Neural cell (in vitro differentiated cells): Measurements from ENCODE around the gene BTBD9. TPM values are rescaled to one million over a fixed set of nuclear protein-coding genes. Genes with fewer than 3 reads are reported as not detected.
A peak's percentile ranks its signal among the peaks of the same experiment; 100 is the strongest.

ENCODE experiments used
- H2AFZ ChIP-seq: fragments of 200-600, 300-800 bp; sonication (generic), shearing (Covaris generic); 2 replicates; pipeline ENCODE4 v1.6.0; 2014; ENCODE audit warnings: low read depth, mild to moderate bottlenecking, antibody characterized with exemption, low read length, moderate library complexity
- H3F3A ChIP-seq: fragments of 200-600 bp; shearing (Covaris generic); 2 replicates; pipeline ENCODE4 v1.6.1; 2016; ENCODE audit warnings: mild to moderate bottlenecking, moderate library complexity, mixed read lengths, antibody characterized with exemption, low read length; ENCODE audit not compliant: insufficient read depth, poor library complexity, severe bottlenecking
- H3K27ac ChIP-seq: fragments of 200-600, 300-800 bp; sonication (generic), shearing (Covaris generic); 2 replicates; pipeline ENCODE4 v1.5.1; 2014; ENCODE audit warnings: mild to moderate bottlenecking, low read length, moderate library complexity
- H3K27me3 ChIP-seq: fragments of 300-800, 200-600 bp; sonication (generic), shearing (Covaris generic); 2 replicates; pipeline ENCODE4 v1.6.0; 2014; ENCODE audit warnings: mild to moderate bottlenecking, low read depth, low read length, moderate library complexity; ENCODE audit not compliant: insufficient read depth
- H3K36me3 ChIP-seq: fragments of 300-800, 200-600 bp; sonication (generic), shearing (Covaris generic); 2 replicates; pipeline ENCODE4 v1.5.1; 2014; ENCODE audit warnings: mild to moderate bottlenecking, antibody characterized with exemption, low read length, moderate library complexity; ENCODE audit not compliant: insufficient read depth
- H3K4me2 ChIP-seq: fragments of 300-800, 200-600 bp; sonication (generic), shearing (Covaris generic); 2 replicates; pipeline ENCODE4 v1.6.0; 2014; ENCODE audit warnings: mild to moderate bottlenecking, low read length
- H3K4me3 ChIP-seq: fragments of 300-800, 200-600 bp; sonication (generic), shearing (Covaris generic); 2 replicates; pipeline ENCODE4 v1.5.1; 2014; ENCODE audit warnings: mild to moderate bottlenecking, low read length, moderate library complexity
- H3K79me2 ChIP-seq: fragments of 200-600 bp; shearing (Covaris generic); replicated peaks from 2 replicates; pipeline ENCODE4 v1.6.0; 2014; ENCODE audit warnings: mild to moderate bottlenecking, low read length, moderate library complexity; ENCODE audit not compliant: insufficient read depth
- H3K9ac ChIP-seq: fragments of 300-800, 200-600 bp; sonication (generic), shearing (Covaris generic); 2 replicates; pipeline ENCODE4 v1.6.1; 2016; ENCODE audit warnings: mild to moderate bottlenecking, low read length, mixed read lengths
- H3K9me2 ChIP-seq: fragments of 200-600 bp; shearing (Covaris generic); 2 replicates; pipeline ENCODE4 v1.6.1; 2016; ENCODE audit warnings: mild to moderate bottlenecking, low read length, mixed read lengths; ENCODE audit not compliant: insufficient read depth
- H3K9me3 ChIP-seq: fragments of 200-600, 300-800 bp; sonication (generic), shearing (Covaris generic); 2 replicates; pipeline ENCODE4 v1.6.1; 2016; ENCODE audit warnings: mild to moderate bottlenecking, mixed run types, low read length, moderate library complexity, mixed read lengths
- H4K20me1 ChIP-seq: fragments of 200-600 bp; shearing (Covaris generic); 2 replicates; pipeline ENCODE4 v1.6.1; 2016; ENCODE audit warnings: mild to moderate bottlenecking, mixed run types; ENCODE audit not compliant: insufficient read depth
- CTCF ChIP-seq: fragments of 450-650 bp; IDR thresholded peaks from 2 replicates; pipeline ENCODE4 v1.5.1; 2014; ENCODE audit warnings: antibody characterized with exemption, mild to moderate bottlenecking, moderate library complexity; ENCODE audit not compliant: poor library complexity, severe bottlenecking
- EP300 ChIP-seq: fragments of 450-650 bp; conservative IDR thresholded peaks from 2 replicates; pipeline ENCODE4 v1.6.1; 2014; ENCODE audit warnings: antibody characterized with exemption, mild to moderate bottlenecking, moderate library complexity; ENCODE audit not compliant: poor library complexity, severe bottlenecking
- EZH2 ChIP-seq: fragments of 200-600, 300-800 bp; shearing (Covaris generic), sonication (generic); IDR thresholded peaks from 2 replicates; pipeline ENCODE4 v1.6.1; 2014; ENCODE audit warnings: antibody characterized with exemption, low read length, borderline replicate concordance, mild to moderate bottlenecking; ENCODE audit not compliant: insufficient read depth, poor library complexity, severe bottlenecking
- MXI1 ChIP-seq: fragments of 450-650 bp; conservative IDR thresholded peaks from 2 replicates; pipeline ENCODE4 v1.6.1; 2014; ENCODE audit warnings: antibody characterized with exemption, mild to moderate bottlenecking; ENCODE audit not compliant: poor library complexity, severe bottlenecking
- POLR2AphosphoS5 ChIP-seq: IDR thresholded peaks from 2 replicates; pipeline ENCODE4 v1.6.1; 2012
- RAD21 ChIP-seq: fragments of 450-650 bp; conservative IDR thresholded peaks from 2 replicates; pipeline ENCODE4 v1.6.1; 2014; ENCODE audit warnings: antibody characterized with exemption, mild to moderate bottlenecking, moderate library complexity
- REST ChIP-seq: IDR thresholded peaks from 2 replicates; pipeline ENCODE4 v1.6.1; 2012; ENCODE audit warnings: borderline replicate concordance
- SMC3 ChIP-seq: fragments of 450-650 bp; conservative IDR thresholded peaks from 2 replicates; pipeline ENCODE4 v1.6.1; 2014; ENCODE audit warnings: antibody characterized with exemption, mild to moderate bottlenecking, moderate library complexity; ENCODE audit not compliant: poor library complexity
- TAF1 ChIP-seq: IDR thresholded peaks from 2 replicates; pipeline ENCODE4 v1.6.1; 2012; ENCODE audit warnings: low read depth
- polyA plus RNA-seq: library from polyadenylated mRNA; depleted of rRNA; stranded (reverse); fragments of >200 nt; gene quantifications from 2 replicates; pipeline ENCODE4 v1.2.3, GENCODE V29; 2014

BTBD9 gene
- polyA plus RNA-seq, 1 donor from 2014 or later, result 6.2 TPM

- H2AFZ ChIP-seq, result no peak overlapping the region
- H3K4me3 ChIP-seq, result no peak overlapping the region
- H3K79me2 ChIP-seq, result no peaks in the 10 kb centered on the region
- no peak overlapping the region for H3K4me2 ChIP-seq
- no peaks in the 10 kb centered on the region for H3F3A ChIP-seq
- no peak overlapping the region for H3K9ac ChIP-seq
- no peaks in the 10 kb centered on the region for H3K36me3 ChIP-seq
- H3K9me3 ChIP-seq, result no peaks in the 10 kb centered on the region
- H4K20me1 ChIP-seq, result no peaks in the 10 kb centered on the region
- no peak overlapping the region for H3K27ac ChIP-seq
- H3K9me2 ChIP-seq, result no peaks in the 10 kb centered on the region
- H3K27me3 ChIP-seq, result no peaks in the 10 kb centered on the region
- TF ChIP-seq RAD21 (no peak), EZH2 (no peak), REST (no peak), MXI1 (no peak), SMC3 (no peak), TAF1 (no peak), CTCF (no peak), EP300 (no peak), POLR2AphosphoS5 (no peak)
These were observed 377.1 kb downstream of the BTBD9 start for GRCh38 chr6:38262609-38263008.

GRCh38 chr6:38262026-38262425, 377.7 kb downstream of the BTBD9 start:
- Histone ChIP-seq H2AFZ (no peak overlapping the region), H3F3A (no peaks in the 10 kb centered on the region), H3K79me2 (no peaks in the 10 kb centered on the region), H3K9me2 (no peaks in the 10 kb centered on the region), H3K27me3 (no peaks in the 10 kb centered on the region), H3K4me2 (no peak overlapping the region), H4K20me1 (no peaks in the 10 kb centered on the region), H3K4me3 (no peak overlapping the region), H3K9ac (no peak overlapping the region), H3K9me3 (no peaks in the 10 kb centered on the region), H3K36me3 (no peaks in the 10 kb centered on the region), H3K27ac (peak overlapping the region; percentile 4)
- TF ChIP-seq REST, result peak; percentile 21
- TF ChIP-seq EP300, result no peak
